Kidney (tissue), 14 donors: ENCODE measurements around the gene CD79A. TPM values are rescaled to one million over a fixed set of nuclear protein-coding genes. Genes with fewer than 3 reads are reported as not detected.

Experiments
- DNase-seq, 5 donors: peaks; one replicate each; pipeline ENCODE4 v3.0.0-alpha.2; 2013 to 2020
- FAIRE-seq: peaks from 2 replicates; lab custom pipeline; 2012; peaks lifted over from hg19 to GRCh38; lab: Jason Lieb, UNC
- H3K27ac ChIP-seq, 2 donors: one replicate each; pipeline ENCODE4 v1.7.0; 2013; ENCODE audit warnings: low read depth in 2 of 2, low read length in 2 of 2, inconsistent platforms in 1 of 2
- H3K27me3 ChIP-seq: one replicate; pipeline ENCODE4 v1.7.1; 2013; ENCODE audit warnings: low read length, inconsistent platforms; ENCODE audit not compliant: control insufficient read depth, insufficient read depth
- H3K36me3 ChIP-seq, 3 donors: one replicate each; pipeline versions ENCODE4 v1.7.0 to v1.7.1; 2013; ENCODE audit warnings: low read length in 3 of 3, control low read depth in 1 of 3, inconsistent platforms in 1 of 3; ENCODE audit not compliant: insufficient read depth in 3 of 3, control insufficient read depth in 2 of 3
- H3K4me1 ChIP-seq, 3 donors: one replicate each; pipeline versions ENCODE4 v1.7.0 to v1.7.1; 2013; ENCODE audit warnings: low read length in 3 of 3, inconsistent platforms in 1 of 3, low read depth in 1 of 3; ENCODE audit not compliant: control insufficient read depth in 2 of 3, insufficient read depth in 2 of 3
- H3K4me3 ChIP-seq, 3 donors: one replicate each; pipeline versions ENCODE4 v1.7.0 to v1.8.1; 2013; ENCODE audit warnings: low read length in 3 of 3, control low read depth in 1 of 3, inconsistent platforms in 1 of 3
- H3K9ac ChIP-seq, 3 donors: one replicate each; pipeline versions ENCODE4 v1.7.0 to v1.7.1; 2013; ENCODE audit warnings: low read length in 3 of 3, control low read depth in 1 of 3, inconsistent platforms in 1 of 3
- H3K9me3 ChIP-seq, 3 donors: one replicate each; pipeline versions ENCODE4 v1.7.0 to v1.7.1; 2013; ENCODE audit warnings: low read length in 3 of 3, control low read depth in 1 of 3, inconsistent platforms in 1 of 3; ENCODE audit not compliant: control insufficient read depth in 2 of 3, insufficient read depth in 1 of 3
- CTCF ChIP-seq: IDR thresholded peaks from 3 replicates; pipeline ENCODE4 v1.5.1; 2012; ENCODE audit warnings: mild to moderate bottlenecking, moderate library complexity, borderline replicate concordance; ENCODE audit not compliant: insufficient read depth; ENCODE audit errors: extremely low read depth
- intact Hi-C: fragments of 100-400 bp; cut with DNase I; formaldehyde crosslinking; loops from one replicate; pipeline ENCODE4 v1.11.1; 2022
- polyA plus RNA-seq: library from polyadenylated mRNA; stranded (reverse); fragments of 350-450 nt; fragmentation: Illumina TruSeq; extraction: RNeasy Lipid Tissue Mini Kit (QIAGEN cat#74804); gene quantifications from one replicate; pipeline ENCODE4 v1.2.3, GENCODE V29; 2014; ENCODE audit warnings: low read depth, low replicate concordance; ENCODE audit not compliant: insufficient read depth
- total RNA-seq: library from RNA; stranded (reverse); fragmentation: NEBNext Ultra II Directional; extraction: Animal tissue kit (Norgen Biotek cat#: 25700); gene quantifications from one replicate; pipeline ENCODE4 v1.2.1, GENCODE V29; 2021
- donor health status: control.
- donor health status: control.
- donor health status: control.
- donor health status: control.
- donor health status: control.
- donor health status: DM: yes; HTN: yes; CAD: no.
- donor health status: Normal renal cell carcinoma (clear cell type).

The CD79A gene
- total and polyA plus RNA-seq, 2 donors from 2014 or later, result 0.32 to 11.0 TPM

GRCh38 chr19:41928221-41928683, 51.2 kb downstream of the CD79A start, which contains the start of gene ERFL:
TSS of gene ERFL (minus strand) at chr19:41928449. CDS start at chr19:41912919, 15,530 bp downstream.
- H3K9ac ChIP-seq, result peak within 1 kb of the TSS in 1 of 3 donors; percentile 16
- H3K36me3 ChIP-seq, result no peaks in the 10 kb centered on the region
- peaks cover 0 to 6% (median 4%) of the 10 kb centered on the region in 3 donors for H3K4me1 ChIP-seq
- FAIRE-seq, result no peak
- H3K27me3 ChIP-seq, result peaks cover 77% of the 10 kb centered on the region
- no peak within 1 kb of the TSS for H3K27ac ChIP-seq
- DNase-seq, result peak in 1 of 5 donors; percentile 39
- no peaks in the 10 kb centered on the region for H3K9me3 ChIP-seq
- TF ChIP-seq CTCF, result no peak
- peak within 1 kb of the TSS in 2 of 3 donors; percentile 43 to 48 for H3K4me3 ChIP-seq
- intact Hi-C loops, result no loop called here

GRCh38 chr19:41928754-41929535, 51.9 kb downstream of the CD79A start:
- no peak for TF ChIP-seq CTCF
- Histone ChIP-seq H3K27ac (no peak overlapping the region), H3K9ac (peak overlapping the region in 1 of 3 donors; percentile 16), H3K27me3 (peaks cover 80% of the 10 kb centered on the region), H3K9me3 (no peaks in the 10 kb centered on the region), H3K4me3 (peak overlapping the region in 2 of 3 donors; percentile 43 to 48), H3K4me1 (peaks cover 0 to 6% (median 4%) of the 10 kb centered on the region in 3 donors), H3K36me3 (no peaks in the 10 kb centered on the region)
- DNase-seq (no peak), FAIRE-seq (no peak)
- intact Hi-C loops, result no loop called here

GRCh38 chr19:41929536-41930071, 52.5 kb downstream of the CD79A start:
- intact Hi-C loops, result no loop called here
- peaks cover 0 to 6% (median 4%) of the 10 kb centered on the region in 3 donors for H3K4me1 ChIP-seq
- H3K9ac ChIP-seq, result no peak overlapping the region
- no peaks in the 10 kb centered on the region for H3K36me3 ChIP-seq
- H3K4me3 ChIP-seq, result no peak overlapping the region
- TF ChIP-seq CTCF, result no peak
- no peak for DNase-seq
- H3K27ac ChIP-seq, result no peak overlapping the region
- FAIRE-seq, result no peak
- H3K9me3 ChIP-seq, result no peaks in the 10 kb centered on the region
- H3K27me3 ChIP-seq, result peaks cover 77% of the 10 kb centered on the region
